IMR-90 (cell line): ENCODE results near the gene LRRC1.

Source experiments
- BHLHE40 ChIP-seq: fragments of 150-350 bp; IDR thresholded peaks from 2 replicates; pipeline ENCODE4 v1.6.1; 2016; ENCODE audit warnings: mild to moderate bottlenecking, low read depth, low read length
- CEBPB ChIP-seq: IDR thresholded peaks from 2 replicates; pipeline ENCODE4 v1.6.1; 2012; ENCODE audit warnings: low read depth, low read length, improper control_type of control experiment
- CHD1 ChIP-seq: IDR thresholded peaks from 2 replicates; pipeline ENCODE4 v1.6.1; 2012; ENCODE audit warnings: low read depth, low read length, improper control_type of control experiment
- MAFK ChIP-seq: IDR thresholded peaks from 2 replicates; pipeline ENCODE4 v1.6.1; 2012; ENCODE audit warnings: low read depth, low read length, improper control_type of control experiment
- MAZ ChIP-seq: IDR thresholded peaks from 2 replicates; pipeline ENCODE4 v1.6.1; 2012; ENCODE audit warnings: low read depth, mild to moderate bottlenecking, low read length, improper control_type of control experiment, moderate library complexity, borderline replicate concordance
- MXI1 ChIP-seq: IDR thresholded peaks from 2 replicates; pipeline ENCODE4 v1.6.1; 2012; ENCODE audit warnings: low read depth, mild to moderate bottlenecking, low read length, moderate library complexity, borderline replicate concordance
- POLR2A ChIP-seq: IDR thresholded peaks from 2 replicates; pipeline ENCODE4 v1.6.1; 2012; ENCODE audit warnings: mild to moderate bottlenecking, low read depth, low read length
- RAD21 ChIP-seq: IDR thresholded peaks from 2 replicates; pipeline ENCODE4 v1.6.1; 2012; ENCODE audit warnings: low read length, improper control_type of control experiment
- RCOR1 ChIP-seq: IDR thresholded peaks from 2 replicates; pipeline ENCODE4 v1.6.1; 2012; ENCODE audit warnings: mild to moderate bottlenecking, low read length, improper control_type of control experiment; ENCODE audit not compliant: insufficient replicate concordance
- SMC3 ChIP-seq: fragments of 150-350 bp; IDR thresholded peaks from 2 replicates; pipeline ENCODE4 v1.6.1; 2016; ENCODE audit warnings: low read depth, mild to moderate bottlenecking, antibody characterized with exemption, low read length, moderate library complexity
- TF ChIP-seq, protein P1 (sequence below): conservative IDR thresholded peaks from 2 replicates; pipeline ENCODE4 v1.5.1; 2012; ENCODE audit warnings: mild to moderate bottlenecking, low read depth, low read length, improper control_type of control experiment
- TF ChIP-seq, protein P2 (sequence below): fragments of 150-350 bp; IDR thresholded peaks from 2 replicates; pipeline ENCODE4 v1.6.1; 2016; ENCODE audit warnings: low read depth, mild to moderate bottlenecking, low read length, moderate library complexity, borderline replicate concordance
- TF ChIP-seq, protein P3 (sequence below): fragments of 150-350 bp; IDR thresholded peaks from 2 replicates; pipeline ENCODE4 v1.6.1; 2017; ENCODE audit warnings: mild to moderate bottlenecking, antibody characterized with exemption, low read length, low read depth

DNA sequence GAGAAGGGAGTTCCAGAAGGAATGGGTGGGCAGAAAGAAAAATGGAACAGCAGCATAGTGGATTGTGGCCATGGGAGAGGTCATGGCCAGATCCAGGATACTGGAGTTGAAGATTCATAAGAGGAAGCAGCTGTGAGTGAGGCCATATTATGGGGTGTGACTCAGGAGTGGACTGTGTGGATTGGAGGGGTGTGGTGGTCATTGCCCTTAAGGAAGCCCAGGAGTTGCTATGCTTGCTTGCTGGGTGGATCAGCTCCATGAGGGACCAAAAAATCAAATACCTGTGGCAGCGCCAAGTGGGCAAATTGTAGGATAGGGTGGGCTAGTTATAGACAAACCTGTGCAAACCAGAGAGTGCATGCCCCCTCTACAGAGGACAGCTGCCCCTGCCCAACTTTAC is 18.3 kb downstream of the LRRC1 start:
- TF ChIP-seq POLR2A (no peak), CEBPB (no peak), BHLHE40 (no peak), SMC3 (no peak), MAZ (no peak), MXI1 (no peak), RCOR1 (no peak), RAD21 (no peak), MAFK (no peak), CHD1 (no peak)
- TF ChIP-seq, protein P1, sequence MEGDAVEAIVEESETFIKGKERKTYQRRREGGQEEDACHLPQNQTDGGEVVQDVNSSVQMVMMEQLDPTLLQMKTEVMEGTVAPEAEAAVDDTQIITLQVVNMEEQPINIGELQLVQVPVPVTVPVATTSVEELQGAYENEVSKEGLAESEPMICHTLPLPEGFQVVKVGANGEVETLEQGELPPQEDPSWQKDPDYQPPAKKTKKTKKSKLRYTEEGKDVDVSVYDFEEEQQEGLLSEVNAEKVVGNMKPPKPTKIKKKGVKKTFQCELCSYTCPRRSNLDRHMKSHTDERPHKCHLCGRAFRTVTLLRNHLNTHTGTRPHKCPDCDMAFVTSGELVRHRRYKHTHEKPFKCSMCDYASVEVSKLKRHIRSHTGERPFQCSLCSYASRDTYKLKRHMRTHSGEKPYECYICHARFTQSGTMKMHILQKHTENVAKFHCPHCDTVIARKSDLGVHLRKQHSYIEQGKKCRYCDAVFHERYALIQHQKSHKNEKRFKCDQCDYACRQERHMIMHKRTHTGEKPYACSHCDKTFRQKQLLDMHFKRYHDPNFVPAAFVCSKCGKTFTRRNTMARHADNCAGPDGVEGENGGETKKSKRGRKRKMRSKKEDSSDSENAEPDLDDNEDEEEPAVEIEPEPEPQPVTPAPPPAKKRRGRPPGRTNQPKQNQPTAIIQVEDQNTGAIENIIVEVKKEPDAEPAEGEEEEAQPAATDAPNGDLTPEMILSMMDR, result no peak
- TF ChIP-seq, protein P2, sequence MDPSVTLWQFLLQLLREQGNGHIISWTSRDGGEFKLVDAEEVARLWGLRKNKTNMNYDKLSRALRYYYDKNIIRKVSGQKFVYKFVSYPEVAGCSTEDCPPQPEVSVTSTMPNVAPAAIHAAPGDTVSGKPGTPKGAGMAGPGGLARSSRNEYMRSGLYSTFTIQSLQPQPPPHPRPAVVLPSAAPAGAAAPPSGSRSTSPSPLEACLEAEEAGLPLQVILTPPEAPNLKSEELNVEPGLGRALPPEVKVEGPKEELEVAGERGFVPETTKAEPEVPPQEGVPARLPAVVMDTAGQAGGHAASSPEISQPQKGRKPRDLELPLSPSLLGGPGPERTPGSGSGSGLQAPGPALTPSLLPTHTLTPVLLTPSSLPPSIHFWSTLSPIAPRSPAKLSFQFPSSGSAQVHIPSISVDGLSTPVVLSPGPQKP, result no peak
- TF ChIP-seq, protein P3, sequence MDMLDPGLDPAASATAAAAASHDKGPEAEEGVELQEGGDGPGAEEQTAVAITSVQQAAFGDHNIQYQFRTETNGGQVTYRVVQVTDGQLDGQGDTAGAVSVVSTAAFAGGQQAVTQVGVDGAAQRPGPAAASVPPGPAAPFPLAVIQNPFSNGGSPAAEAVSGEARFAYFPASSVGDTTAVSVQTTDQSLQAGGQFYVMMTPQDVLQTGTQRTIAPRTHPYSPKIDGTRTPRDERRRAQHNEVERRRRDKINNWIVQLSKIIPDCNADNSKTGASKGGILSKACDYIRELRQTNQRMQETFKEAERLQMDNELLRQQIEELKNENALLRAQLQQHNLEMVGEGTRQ, result no peak
